Thyroid gland (tissue), 4 donors: ENCODE data around the gene AJAP1. TPM values are rescaled to one million over a fixed set of nuclear protein-coding genes. Genes with fewer than 3 reads are reported as not detected.

ENCODE experiments used
- DNase-seq, 2 donors: peaks; one replicate each; pipeline ENCODE4 v3.0.0-alpha.2; 2019
- H3K27ac ChIP-seq, 3 donors: fragments of 200-600 bp; sonication (generic); 1 replicate in 2 of 3; 2 replicates in 1 of 3; pipeline ENCODE4 v1.5.1; 2016 to 2019; ENCODE audit warnings: mild to moderate bottlenecking in 1 of 3, moderate library complexity in 1 of 3
- H3K27me3 ChIP-seq: fragments of 200-600 bp; sonication (generic); one replicate; pipeline ENCODE4 v1.5.1; 2019
- H3K36me3 ChIP-seq, 2 donors: fragments of 200-600 bp; sonication (generic); one replicate each; pipeline ENCODE4 v1.5.1; 2016 to 2019
- H3K4me1 ChIP-seq, 2 donors: fragments of 200-600 bp; sonication (generic); one replicate each; pipeline ENCODE4 v1.5.1; 2017 to 2019
- H3K4me3 ChIP-seq, 3 donors: fragments of 200-600 bp; sonication (generic); replicated peaks in 1 of 3; 1 replicate in 2 of 3; 2 replicates in 1 of 3; pipeline ENCODE4 v1.5.1; 2016; ENCODE audit warnings: mild to moderate bottlenecking in 1 of 3
- H3K9me3 ChIP-seq: fragments of 200-600 bp; sonication (generic); one replicate; pipeline ENCODE4 v1.5.1; 2017
- POLR2A ChIP-seq, 2 donors: fragments of 450-650 bp; IDR thresholded peaks; one replicate each; pipeline ENCODE4 v1.6.1; 2017; ENCODE audit warnings: antibody characterized with exemption in 2 of 2, mild to moderate bottlenecking in 2 of 2, moderate library complexity in 1 of 2
- WGBS, 2 donors: methylation state at CpG; one replicate each; pipeline ENCODE4 v1.1.5; 2017; 5-methylcytosine and 5-hydroxymethylcytosine counted together
- intact Hi-C: fragments of 100-400 bp; cut with DNase I; formaldehyde crosslinking; loops from one replicate; pipeline ENCODE4 v1.15.1; 2023
- total RNA-seq, 4 donors: library from RNA; depleted of rRNA; stranded (reverse); fragments of >200 nt; gene quantifications; one replicate each; pipeline ENCODE4 v1.2.3, GENCODE V29; 2016
- TF ChIP-seq, protein P1 (sequence below), 6 experiments: fragments of 200-600 bp in 3 of 6; fragments of 450-650 bp in 3 of 6; sonication (generic) in 3 of 6; IDR thresholded peaks; one replicate each; pipeline ENCODE4 v1.5.1; 2016 to 2019; ENCODE audit warnings: antibody characterized with exemption in 6 of 6, mild to moderate bottlenecking in 2 of 6, inconsistent platforms in 1 of 6, moderate library complexity in 1 of 6

The AJAP1 gene
- total RNA-seq, 4 donors from 2014 or later: 0.22 to 1.6 (median 0.81) TPM

DNA sequence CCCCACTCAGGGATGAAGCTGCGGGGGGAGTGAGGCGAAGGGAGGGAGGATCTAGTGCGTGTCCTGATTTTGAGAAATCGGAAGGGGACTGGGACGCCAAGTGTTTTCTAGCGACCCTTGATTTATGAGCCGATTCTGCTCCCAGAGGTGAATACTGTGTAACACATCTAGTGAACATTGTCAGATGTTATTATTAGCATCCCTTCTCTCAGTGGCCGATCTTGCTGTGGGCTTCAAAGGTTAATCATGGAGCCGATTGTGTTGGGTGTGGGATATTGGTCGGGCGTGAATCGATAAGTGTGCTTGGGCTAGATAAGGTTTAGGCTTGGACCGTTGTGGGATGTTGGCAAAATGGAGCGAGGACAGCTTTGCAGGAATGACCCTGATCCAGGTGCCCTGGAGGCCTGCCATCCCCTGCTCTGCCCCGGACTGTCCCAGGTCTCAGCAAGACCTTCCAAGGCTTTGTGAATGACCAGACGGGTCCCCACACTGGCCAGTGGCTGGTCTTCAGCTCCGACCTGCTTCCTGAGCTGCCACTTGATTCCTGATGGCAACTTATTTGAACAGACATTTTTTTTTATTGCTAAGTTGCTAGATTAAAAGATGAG is 2.2 kb downstream of the AJAP1 start:
- WGBS, 2 donors: 9 to 20% methylated on average over 16 to 17 of the region's 17 CpGs
- DNase-seq: no peak
- no peaks in the 10 kb centered on the region for H3K36me3 ChIP-seq
- no peak overlapping the region for H3K27ac ChIP-seq
- H3K27me3 ChIP-seq: peaks cover 7% of the 10 kb centered on the region
- no peaks in the 10 kb centered on the region for H3K9me3 ChIP-seq
- H3K4me3 ChIP-seq: no peak overlapping the region
- peaks cover 7 to 31% of the 10 kb centered on the region in 2 donors for H3K4me1 ChIP-seq
- TF ChIP-seq, protein P1, sequence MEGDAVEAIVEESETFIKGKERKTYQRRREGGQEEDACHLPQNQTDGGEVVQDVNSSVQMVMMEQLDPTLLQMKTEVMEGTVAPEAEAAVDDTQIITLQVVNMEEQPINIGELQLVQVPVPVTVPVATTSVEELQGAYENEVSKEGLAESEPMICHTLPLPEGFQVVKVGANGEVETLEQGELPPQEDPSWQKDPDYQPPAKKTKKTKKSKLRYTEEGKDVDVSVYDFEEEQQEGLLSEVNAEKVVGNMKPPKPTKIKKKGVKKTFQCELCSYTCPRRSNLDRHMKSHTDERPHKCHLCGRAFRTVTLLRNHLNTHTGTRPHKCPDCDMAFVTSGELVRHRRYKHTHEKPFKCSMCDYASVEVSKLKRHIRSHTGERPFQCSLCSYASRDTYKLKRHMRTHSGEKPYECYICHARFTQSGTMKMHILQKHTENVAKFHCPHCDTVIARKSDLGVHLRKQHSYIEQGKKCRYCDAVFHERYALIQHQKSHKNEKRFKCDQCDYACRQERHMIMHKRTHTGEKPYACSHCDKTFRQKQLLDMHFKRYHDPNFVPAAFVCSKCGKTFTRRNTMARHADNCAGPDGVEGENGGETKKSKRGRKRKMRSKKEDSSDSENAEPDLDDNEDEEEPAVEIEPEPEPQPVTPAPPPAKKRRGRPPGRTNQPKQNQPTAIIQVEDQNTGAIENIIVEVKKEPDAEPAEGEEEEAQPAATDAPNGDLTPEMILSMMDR (IDR thresholded peaks at IDR 0.05): peak in 2 of 6 experiments; percentile 16 to 40
- no peak for TF ChIP-seq POLR2A (IDR thresholded peaks at IDR 0.05)
- intact Hi-C loops: loop anchor here (5.0 to 10.0 kb wide), 2 partner anchors 171 to 1088 kb away; no protein-coding TSS in a partner anchor

GRCh38 chr1:4657244-4657789 is 2.9 kb downstream of the AJAP1 start:
- no peaks in the 10 kb centered on the region for H3K9me3 ChIP-seq
- H3K4me3 ChIP-seq: no peak overlapping the region
- TF ChIP-seq, protein P1 (IDR thresholded peaks at IDR 0.05): no peak
- no peak for TF ChIP-seq POLR2A (IDR thresholded peaks at IDR 0.05)
- H3K27ac ChIP-seq: no peak overlapping the region
- peaks cover 7% of the 10 kb centered on the region for H3K27me3 ChIP-seq
- 28 to 34% methylated on average over 7 to 9 of the region's 9 CpGs for WGBS, 2 donors
- intact Hi-C loops: loop anchor here (5.0 to 10.0 kb wide), 2 partner anchors 170 to 1087 kb away; no protein-coding TSS in a partner anchor
- no peaks in the 10 kb centered on the region for H3K36me3 ChIP-seq
- no peak for DNase-seq
- peaks cover 6 to 30% of the 10 kb centered on the region in 2 donors for H3K4me1 ChIP-seq

DNA sequence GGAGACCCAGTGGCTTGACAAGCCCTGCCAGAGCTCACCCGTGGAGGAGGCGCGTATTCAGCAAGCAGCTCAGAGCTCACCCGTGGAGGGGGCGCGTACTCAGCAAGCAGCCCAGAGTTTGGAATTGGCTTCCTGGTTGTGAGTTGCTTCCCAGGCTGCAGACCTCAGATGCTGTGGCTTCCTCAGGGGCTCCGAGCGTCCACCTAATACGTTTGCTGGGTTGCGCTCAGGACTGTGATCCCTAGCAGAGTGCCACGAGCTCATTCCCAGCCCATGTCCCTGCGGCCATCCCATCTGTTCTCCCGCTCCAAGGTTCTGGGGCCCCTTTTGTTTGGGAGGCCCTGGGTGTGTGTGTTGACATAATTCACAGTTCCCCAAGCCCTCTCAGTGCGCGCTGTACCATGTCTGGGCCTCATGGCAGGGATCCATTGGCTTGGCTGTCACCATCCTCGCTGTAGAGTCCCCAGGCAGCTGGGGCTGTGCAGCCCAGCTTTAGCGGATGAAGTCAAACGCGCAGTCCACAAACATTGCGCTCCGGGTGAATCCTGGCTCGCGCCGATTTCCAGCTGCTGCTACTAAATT is 3.6 kb downstream of the AJAP1 start:
- TF ChIP-seq, protein P1 (IDR thresholded peaks at IDR 0.05): no peak
- TF ChIP-seq POLR2A (IDR thresholded peaks at IDR 0.05): no peak
- Histone ChIP-seq H3K27me3 (peaks cover 7% of the 10 kb centered on the region), H3K27ac (no peak overlapping the region), H3K4me3 (no peak overlapping the region), H3K4me1 (peaks cover 0 to 25% of the 10 kb centered on the region in 2 donors), H3K9me3 (no peaks in the 10 kb centered on the region), H3K36me3 (no peaks in the 10 kb centered on the region)
- intact Hi-C loops: loop anchor here (5.0 to 10.0 kb wide), 2 partner anchors 169 to 1087 kb away; no protein-coding TSS in a partner anchor
- peak; percentile 26 to 36 for DNase-seq
- 12 to 17% methylated on average over 15 to 22 of the region's 24 CpGs for WGBS, 2 donors

DNA sequence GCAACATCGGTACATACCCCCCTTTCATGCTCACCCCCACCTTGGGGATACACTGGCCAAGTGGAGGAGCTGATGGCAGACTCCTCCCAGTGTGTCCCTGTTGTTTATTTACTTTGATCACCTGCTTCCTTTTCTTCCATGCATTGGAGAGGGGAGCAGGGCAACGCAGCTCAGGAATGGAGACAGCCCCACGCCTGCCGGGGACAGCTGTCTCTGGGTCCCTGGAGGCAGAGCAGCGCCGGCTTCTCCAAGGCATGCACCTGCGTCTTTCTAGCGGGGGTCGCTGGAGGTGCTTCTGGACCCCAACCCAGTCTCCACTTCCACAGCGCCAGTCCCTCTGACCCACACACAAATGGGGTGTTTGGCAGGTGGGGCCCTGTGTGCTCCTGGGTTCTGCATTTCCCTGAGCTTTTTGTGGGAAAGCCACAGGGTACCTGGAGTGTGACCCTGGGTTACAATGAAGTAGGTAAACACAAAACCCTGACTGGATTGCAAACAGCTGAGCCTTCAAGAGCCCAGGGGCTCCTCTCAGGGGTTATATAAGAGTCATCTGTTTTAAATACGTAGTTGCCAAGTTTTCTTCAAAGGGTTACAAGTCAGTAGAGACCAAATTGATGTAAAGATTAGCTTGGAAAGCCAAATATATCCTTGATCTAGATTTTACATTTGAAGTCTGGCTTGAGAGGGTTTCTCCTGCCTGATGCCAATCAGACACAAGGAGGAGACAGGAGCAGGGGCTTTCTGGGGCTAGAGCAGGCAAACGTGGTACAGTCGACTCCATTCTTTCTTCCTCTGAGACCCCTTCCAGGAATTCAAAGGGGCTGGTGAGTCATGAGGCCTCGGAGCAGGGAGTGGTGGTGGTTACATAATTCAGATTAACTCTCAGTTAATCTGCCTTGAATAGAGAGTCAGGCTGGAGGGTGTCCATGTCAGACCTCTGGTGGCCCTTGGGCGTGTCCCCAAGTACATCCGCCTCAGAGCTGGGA is 4.5 kb downstream of the AJAP1 start:
- TF ChIP-seq POLR2A (IDR thresholded peaks at IDR 0.05): no peak
- TF ChIP-seq, protein P1 (IDR thresholded peaks at IDR 0.05): no peak
- H3K9me3 ChIP-seq: no peaks in the 10 kb centered on the region
- no peak overlapping the region for H3K4me3 ChIP-seq
- WGBS, 2 donors: 16 to 18% methylated on average over 14 to 16 of the region's 16 CpGs
- intact Hi-C loops: loop anchor here (5.0 to 10.0 kb wide), 2 partner anchors 168 to 1086 kb away; no protein-coding TSS in a partner anchor
- no peaks in the 10 kb centered on the region for H3K36me3 ChIP-seq
- DNase-seq: no peak
- peaks cover 0 to 23% of the 10 kb centered on the region in 2 donors for H3K4me1 ChIP-seq
- no peaks in the 10 kb centered on the region for H3K27me3 ChIP-seq
- no peak overlapping the region for H3K27ac ChIP-seq
